SK-N-SH (cell line): ENCODE measurements around the gene WARS2. TPM values are rescaled to one million over a fixed set of nuclear protein-coding genes. Genes with fewer than 3 reads are reported as not detected.

ENCODE experiments used
- CTCF ChIA-PET: fragments of 300-600, 350-600 bp; formaldehyde crosslinking; extraction: SDS; loops from one replicate; lab custom pipeline; 2021; lab: Yijun Ruan, JAX
- POLR2A ChIA-PET: fragments of 350-600 bp; sonication (Branson Sonifier 250); formaldehyde crosslinking; extraction: SDS; loops from one replicate; lab custom pipeline; 2020; ENCODE audit warnings: antibody characterized with exemption, inconsistent platforms; lab: Yijun Ruan, JAX
- DNase-seq: peaks from one replicate; pipeline ENCODE4 v3.0.0; 2012
- H2AFZ ChIP-seq: fragments of 200-600 bp; sonication (generic); 2 replicates; pipeline ENCODE4 v1.8.1; 2016; ENCODE audit warnings: antibody characterized with exemption, mild to moderate bottlenecking, low read depth
- H3F3A ChIP-seq: fragments of 200-600 bp; sonication (generic); replicated peaks from 2 replicates; pipeline ENCODE3; 2016; ENCODE audit warnings: antibody characterized with exemption, mild to moderate bottlenecking; ENCODE audit not compliant: insufficient read depth
- H3K27ac ChIP-seq, 2 experiments: fragments of 200-500 bp in 1 of 2; fragments of 200-600 bp in 1 of 2; sonication (Bioruptor generic) in 1 of 2; sonication (generic), shearing (Covaris generic) in 1 of 2; 2 replicates each; pipeline versions ENCODE4 v1.5.1 to v1.6.1; 2014 to 2016; ENCODE audit warnings: low read depth in 2 of 2, inconsistent platforms in 1 of 2, low read length in 1 of 2, mild to moderate bottlenecking in 1 of 2, mixed read lengths in 1 of 2
- H3K27me3 ChIP-seq: fragments of 200-600 bp; sonication (generic), shearing (Covaris generic); 2 replicates; pipeline ENCODE4 v1.6.1; 2016; ENCODE audit warnings: mixed run types; ENCODE audit not compliant: insufficient read depth
- H3K36me3 ChIP-seq, 2 experiments: fragments of 200-500 bp in 1 of 2; fragments of 200-600 bp in 1 of 2; sonication (Bioruptor generic) in 1 of 2; sonication (generic) in 1 of 2; replicated peaks in 1 of 2; 2 replicates each; pipeline versions ENCODE3 to v1.5.1; 2014 to 2016; ENCODE audit warnings: low read length in 1 of 2, mild to moderate bottlenecking in 1 of 2; ENCODE audit not compliant: insufficient read depth in 2 of 2, control insufficient read depth in 1 of 2
- H3K4me1 ChIP-seq, 2 experiments: fragments of 200-500 bp in 1 of 2; fragments of 200-600 bp in 1 of 2; sonication (Bioruptor generic) in 1 of 2; sonication (generic), shearing (Covaris generic) in 1 of 2; 2 replicates each; pipeline versions ENCODE4 v1.5.1 to v1.6.1; 2014 to 2016; ENCODE audit warnings: low read depth in 1 of 2, low read length in 1 of 2, mixed run types in 1 of 2; ENCODE audit not compliant: insufficient read depth in 2 of 2, control insufficient read depth in 1 of 2
- H3K4me2 ChIP-seq: fragments of 200-600 bp; sonication (generic), shearing (Covaris generic); 2 replicates; pipeline ENCODE4 v1.6.1; 2017; ENCODE audit warnings: mixed run types
- H3K4me3 ChIP-seq, 2 experiments: fragments of 200-500 bp in 1 of 2; fragments of 200-600 bp in 1 of 2; sonication (Bioruptor generic) in 1 of 2; sonication (generic), shearing (Covaris generic) in 1 of 2; 2 replicates each; pipeline versions ENCODE4 v1.5.1 to v1.8.1; 2014 to 2016; ENCODE audit warnings: low read depth in 2 of 2, inconsistent platforms in 1 of 2, low read length in 1 of 2, mild to moderate bottlenecking in 1 of 2, mixed read lengths in 1 of 2, moderate library complexity in 1 of 2
- H3K79me2 ChIP-seq: fragments of 200-600 bp; sonication (generic); 2 replicates; pipeline ENCODE4 v1.8.1; 2017; ENCODE audit warnings: mild to moderate bottlenecking; ENCODE audit not compliant: insufficient read depth
- H3K9ac ChIP-seq: fragments of 200-600 bp; sonication (generic); 2 replicates; pipeline ENCODE4 v1.6.1; 2017; ENCODE audit warnings: mixed run types
- H3K9me2 ChIP-seq: fragments of 200-600 bp; sonication (generic); 2 replicates; pipeline ENCODE4 v1.6.1; 2017; ENCODE audit warnings: mixed run types
- H3K9me3 ChIP-seq: fragments of 200-600 bp; sonication (generic); 2 replicates; pipeline ENCODE4 v1.6.1; 2017; ENCODE audit warnings: mixed run types, mild to moderate bottlenecking, moderate library complexity
- H4K20me1 ChIP-seq: fragments of 200-600 bp; sonication (generic); 2 replicates; pipeline ENCODE4 v1.6.1; 2017; ENCODE audit warnings: mild to moderate bottlenecking, mixed run types; ENCODE audit not compliant: insufficient read depth
- ELF1 ChIP-seq: IDR thresholded peaks from 2 replicates; pipeline ENCODE4 v1.4.0; 2012
- EP300 ChIP-seq, 2 experiments: IDR thresholded peaks; 2 replicates each; pipeline versions ENCODE4 v1.4.0 to v1.6.1; 2012; ENCODE audit warnings: borderline replicate concordance in 1 of 2, low read depth in 1 of 2, low read length in 1 of 2
- EZH2phosphoT487 ChIP-seq: fragments of 200-600 bp; sonication (generic); IDR thresholded peaks from 2 replicates; pipeline ENCODE4 v1.6.1; 2017; ENCODE audit warnings: low read depth, mixed run types, mild to moderate bottlenecking, antibody characterized with exemption, moderate library complexity, borderline replicate concordance
- FOSL2 ChIP-seq: IDR thresholded peaks from 2 replicates; pipeline ENCODE4 v1.4.0; 2012; ENCODE audit warnings: low read depth, mild to moderate bottlenecking, moderate library complexity, borderline replicate concordance
- JUND ChIP-seq: IDR thresholded peaks from 2 replicates; pipeline ENCODE4 v1.4.0; 2012
- MEF2A ChIP-seq: IDR thresholded peaks from 2 replicates; pipeline ENCODE4 v1.4.0; 2012; ENCODE audit warnings: low read depth, borderline replicate concordance
- MXI1 ChIP-seq: IDR thresholded peaks from 2 replicates; pipeline ENCODE4 v1.6.1; 2012; ENCODE audit warnings: mild to moderate bottlenecking, low read depth, low read length, improper control_type of control experiment
- NRF1 ChIP-seq: IDR thresholded peaks from 2 replicates; pipeline ENCODE4 v1.6.1; 2012; ENCODE audit warnings: low read depth, mild to moderate bottlenecking, low read length
- SIN3A ChIP-seq: IDR thresholded peaks from 2 replicates; pipeline ENCODE4 v1.6.1; 2012; ENCODE audit warnings: low read depth, mild to moderate bottlenecking, low read length, moderate library complexity, borderline replicate concordance
- TAF1 ChIP-seq: IDR thresholded peaks from 2 replicates; pipeline ENCODE4 v1.6.1; 2012; ENCODE audit warnings: low read depth, mild to moderate bottlenecking, low read length, moderate library complexity, borderline replicate concordance
- TCF12 ChIP-seq: IDR thresholded peaks from 2 replicates; pipeline ENCODE4 v1.4.0; 2012
- WGBS: methylation state at CpG from one replicate; pipeline ENCODE4 v1.1.6; 2017; ENCODE audit warnings: low lambda C conversion rate; 5-methylcytosine and 5-hydroxymethylcytosine counted together
- polyA plus RNA-seq, 3 experiments: library from polyadenylated mRNA; depleted of rRNA; stranded (reverse); fragments of >200 nt; gene quantifications; 2 replicates each; pipeline ENCODE4 v1.2.3, GENCODE V29; 2012
- TF ChIP-seq, protein P1 (sequence below): IDR thresholded peaks from 2 replicates; pipeline ENCODE4 v1.4.0; 2012; ENCODE audit warnings: low read depth, borderline replicate concordance

The WARS2 gene
- polyA plus RNA-seq, 1 of the 3 experiments (the other 2 are of a cell fraction), result 4.8 TPM

DNA sequence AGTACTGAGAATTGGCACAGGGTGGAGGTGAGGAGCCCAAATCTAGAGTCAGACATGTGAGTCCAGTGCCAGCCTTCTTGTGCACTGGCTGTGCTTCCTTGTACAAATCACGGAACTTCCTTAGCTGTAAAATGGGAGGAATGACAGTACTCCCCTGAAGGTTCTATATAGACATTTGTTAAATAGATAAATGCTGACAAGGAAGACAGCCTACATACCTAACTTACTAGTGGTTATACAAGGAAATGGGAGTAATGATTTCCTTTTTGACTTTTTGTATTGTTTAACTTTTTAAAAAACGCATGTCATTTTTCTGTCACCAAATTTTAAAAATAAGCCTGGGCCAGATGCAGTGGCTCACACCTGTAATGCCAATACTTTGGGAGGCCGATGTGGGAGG is 50.2 kb downstream of the WARS2 start:
- H3K9me3 ChIP-seq, result no peaks in the 10 kb centered on the region
- ChIA-PET POLR2A (no interaction called here), CTCF (no interaction called here)
- H3K4me3 ChIP-seq, result no peak overlapping the region
- TF ChIP-seq, protein P1, sequence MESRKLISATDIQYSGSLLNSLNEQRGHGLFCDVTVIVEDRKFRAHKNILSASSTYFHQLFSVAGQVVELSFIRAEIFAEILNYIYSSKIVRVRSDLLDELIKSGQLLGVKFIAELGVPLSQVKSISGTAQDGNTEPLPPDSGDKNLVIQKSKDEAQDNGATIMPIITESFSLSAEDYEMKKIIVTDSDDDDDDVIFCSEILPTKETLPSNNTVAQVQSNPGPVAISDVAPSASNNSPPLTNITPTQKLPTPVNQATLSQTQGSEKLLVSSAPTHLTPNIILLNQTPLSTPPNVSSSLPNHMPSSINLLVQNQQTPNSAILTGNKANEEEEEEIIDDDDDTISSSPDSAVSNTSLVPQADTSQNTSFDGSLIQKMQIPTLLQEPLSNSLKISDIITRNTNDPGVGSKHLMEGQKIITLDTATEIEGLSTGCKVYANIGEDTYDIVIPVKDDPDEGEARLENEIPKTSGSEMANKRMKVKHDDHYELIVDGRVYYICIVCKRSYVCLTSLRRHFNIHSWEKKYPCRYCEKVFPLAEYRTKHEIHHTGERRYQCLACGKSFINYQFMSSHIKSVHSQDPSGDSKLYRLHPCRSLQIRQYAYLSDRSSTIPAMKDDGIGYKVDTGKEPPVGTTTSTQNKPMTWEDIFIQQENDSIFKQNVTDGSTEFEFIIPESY, result no peak
- TF ChIP-seq EP300 (IDR thresholded peaks at IDR 0.05; ENCODE audit: borderline replicate concordance in 1 of 2, low read depth in 1 of 2, low read length in 1 of 2), result no peak
- H3F3A ChIP-seq, result no peaks in the 10 kb centered on the region
- H3K36me3 ChIP-seq, result peaks cover 0 to 3% of the 10 kb centered on the region in 2 experiments
- H3K9ac ChIP-seq, result no peak overlapping the region
- no peaks in the 10 kb centered on the region for H3K27me3 ChIP-seq
- no peak overlapping the region for H3K4me2 ChIP-seq
- 98% methylated on average over 3 of the region's 3 CpGs for WGBS
- no peak for DNase-seq
- H3K79me2 ChIP-seq, result no peaks in the 10 kb centered on the region
- H2AFZ ChIP-seq, result no peak overlapping the region
- no peaks in the 10 kb centered on the region for H4K20me1 ChIP-seq
- no peak overlapping the region for H3K27ac ChIP-seq
- no peaks in the 10 kb centered on the region for H3K9me2 ChIP-seq
- no peaks in the 10 kb centered on the region for H3K4me1 ChIP-seq

DNA sequence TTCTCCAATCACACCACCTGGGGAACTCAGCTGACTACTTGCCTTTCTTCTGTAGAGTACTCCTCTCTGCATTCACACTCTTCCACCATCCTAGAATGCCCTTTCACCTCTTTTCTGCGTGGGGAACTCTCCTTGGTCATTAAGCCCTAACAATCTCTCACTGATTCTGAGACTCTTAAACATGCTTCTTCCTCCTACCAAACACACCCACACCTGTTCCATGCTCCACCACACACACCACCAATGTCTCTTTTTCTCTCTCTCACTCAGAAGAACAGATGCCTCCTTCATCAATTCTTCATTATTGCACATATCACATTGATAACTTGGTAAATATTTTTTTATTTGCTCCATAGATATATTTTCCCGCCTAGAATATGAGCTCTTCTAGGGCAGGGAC is 53.6 kb downstream of the WARS2 start:
- Histone ChIP-seq H3K4me2 (no peak overlapping the region), H3K79me2 (no peaks in the 10 kb centered on the region), H4K20me1 (no peaks in the 10 kb centered on the region), H3K4me1 (no peaks in the 10 kb centered on the region), H3K9me3 (no peaks in the 10 kb centered on the region), H2AFZ (no peak overlapping the region), H3K4me3 (no peak overlapping the region), H3F3A (no peaks in the 10 kb centered on the region), H3K27me3 (no peaks in the 10 kb centered on the region), H3K9me2 (no peaks in the 10 kb centered on the region), H3K9ac (no peak overlapping the region), H3K27ac (no peak overlapping the region), H3K36me3 (no peaks in the 10 kb centered on the region)
- POLR2A ChIA-PET, result no interaction called here
- no peak for TF ChIP-seq SIN3A
- TF ChIP-seq MXI1, result no peak
- TF ChIP-seq MEF2A, result no peak
- TF ChIP-seq TAF1, result no peak
- TF ChIP-seq ELF1, result no peak
- no peak for TF ChIP-seq EZH2phosphoT487
- TF ChIP-seq TCF12, result no peak
- TF ChIP-seq, protein P1, result no peak
- TF ChIP-seq FOSL2, result no peak
- TF ChIP-seq JUND, result no peak
- no peak for TF ChIP-seq NRF1
- no peak for DNase-seq
- CTCF ChIA-PET, result no interaction called here
- WGBS, result 73% methylated on average over 2 of the region's 2 CpGs
